HepG2 (cell line): ENCODE measurements around the gene CKB. TPM values are rescaled to one million over a fixed set of nuclear protein-coding genes. Genes with fewer than 3 reads are reported as not detected.

Experiments used
- ATAC-seq: fragments of 200-7000 bp; cut with Tn5 transposase; 3 replicates; pipeline ENCODE4 v1.9.1; 2020; ENCODE audit warnings: mild to moderate bottlenecking, moderate library complexity
- BruUV-seq: library from RNA; stranded (reverse); fragments of 400-500 nt; replicated peaks from 2 replicates; lab custom pipeline; 2021; lab: Mats Ljungman, UMichigan
- CTCF ChIA-PET: fragments of 300-600 bp; formaldehyde crosslinking; extraction: SDS; loops from one replicate; lab custom pipeline; 2021; ENCODE audit warnings: low total read pairs, inconsistent platforms, low intra/inter-chr PET ratio; lab: Yijun Ruan, JAX
- POLR2A ChIA-PET: fragments of 350-600 bp; sonication (Branson Sonifier 250); formaldehyde crosslinking; loops from one replicate; lab custom pipeline; 2020; ENCODE audit warnings: antibody characterized with exemption, inconsistent platforms; lab: Yijun Ruan, JAX
- DNase-seq: peaks from one replicate; pipeline ENCODE4 v3.0.0-alpha.2; 2015; ENCODE audit warnings: low spot score
- FAIRE-seq: peaks from 3 replicates; lab custom pipeline; 2011; peaks lifted over from hg19 to GRCh38; lab: Jason Lieb, UNC
- H2AFZ ChIP-seq: one replicate; pipeline ENCODE4 v1.6.1; 2011; ENCODE audit warnings: low read length, inconsistent platforms
- H3K27ac ChIP-seq: fragments of 300-600 bp; 3 replicates; pipeline ENCODE4 v1.8.0; 2011; ENCODE audit warnings: mixed run types, mild to moderate bottlenecking, mixed read lengths, low read length, inconsistent platforms; ENCODE audit not compliant: insufficient read depth; ENCODE audit errors: extremely low read length
- H3K27me3 ChIP-seq, 2 experiments: fragments of 200-600 bp in 1 of 2; 2 replicates in 1 of 2; 3 replicates in 1 of 2; pipeline versions ENCODE4 v1.6.0 to v1.8.0; 2011; ENCODE audit warnings: low read length in 2 of 2, mild to moderate bottlenecking in 2 of 2, moderate library complexity in 2 of 2, inconsistent platforms in 1 of 2; ENCODE audit not compliant: insufficient read depth in 2 of 2, control insufficient read depth in 1 of 2
- H3K36me3 ChIP-seq, 2 experiments: fragments of 200-600 bp in 1 of 2; replicated peaks in 1 of 2; 2 replicates in 1 of 2; 3 replicates in 1 of 2; pipeline versions ENCODE4 v1.5.1 to v1.8.0; 2011; ENCODE audit warnings: low read length in 2 of 2, inconsistent platforms in 1 of 2; ENCODE audit not compliant: insufficient read depth in 2 of 2, control insufficient read depth in 1 of 2
- H3K4me1 ChIP-seq: 2 replicates; pipeline ENCODE4 v1.5.1; 2012; ENCODE audit warnings: low read length, inconsistent platforms; ENCODE audit not compliant: insufficient read depth
- H3K4me2 ChIP-seq: 2 replicates; pipeline ENCODE4 v1.6.0; 2011; ENCODE audit warnings: low read depth, low read length, inconsistent platforms
- H3K4me3 ChIP-seq, 3 experiments: fragments of 200-600 bp in 1 of 3; sonication (generic), shearing (Covaris generic) in 1 of 3; replicated peaks in 1 of 3; 2 replicates each; pipeline ENCODE4 v1.5.1; 2011 to 2016; ENCODE audit warnings: low read length in 3 of 3, inconsistent platforms in 2 of 3, low read depth in 2 of 3, mild to moderate bottlenecking in 2 of 3, control low read depth in 1 of 3, mixed read lengths in 1 of 3; ENCODE audit not compliant: insufficient read depth in 1 of 3
- H3K79me2 ChIP-seq: one replicate; pipeline ENCODE4 v1.6.1; 2011; ENCODE audit warnings: low read length, inconsistent platforms; ENCODE audit not compliant: insufficient read depth
- H3K9ac ChIP-seq: 2 replicates; pipeline ENCODE4 v1.6.0; 2011; ENCODE audit warnings: mild to moderate bottlenecking, low read depth, low read length, inconsistent platforms; ENCODE audit not compliant: insufficient read depth
- H3K9me3 ChIP-seq: 2 replicates; pipeline ENCODE4 v1.5.1; 2012; ENCODE audit warnings: mild to moderate bottlenecking, low read length
- H4K20me1 ChIP-seq: 2 replicates; pipeline ENCODE4 v1.6.0; 2011; ENCODE audit warnings: inconsistent platforms, mild to moderate bottlenecking, low read length, moderate library complexity; ENCODE audit not compliant: insufficient read depth
- ETS1 ChIP-seq: sonication (generic); formaldehyde crosslinking; IDR thresholded peaks from 2 replicates; pipeline ENCODE4 v1.4.0; 2020; ENCODE audit warnings: missing genetic modification reagents
- GZF1 ChIP-seq: sonication (generic); formaldehyde crosslinking; IDR thresholded peaks from 2 replicates; pipeline ENCODE4 v1.5.1; 2020; ENCODE audit warnings: mild to moderate bottlenecking, missing genetic modification reagents
- KMT2B ChIP-seq: IDR thresholded peaks from 2 replicates; pipeline ENCODE4 v1.6.1; 2016; ENCODE audit warnings: missing genetic modification reagents, missing compliant biosample characterization
- NR2F2 ChIP-seq: IDR thresholded peaks from 2 replicates; pipeline ENCODE4 v1.6.1; 2012; ENCODE audit warnings: low read depth, inconsistent platforms, borderline replicate concordance
- POGZ ChIP-seq: sonication (generic); formaldehyde crosslinking; IDR thresholded peaks from 2 replicates; pipeline ENCODE4 v1.4.0; 2020; ENCODE audit warnings: mild to moderate bottlenecking, missing genetic modification reagents
- SAP130 ChIP-seq: IDR thresholded peaks from 2 replicates; pipeline ENCODE4 v1.6.1; 2016; ENCODE audit warnings: low read depth
- SPEN ChIP-seq: sonication (generic); formaldehyde crosslinking; IDR thresholded peaks from 2 replicates; pipeline ENCODE4 v1.5.1; 2020; ENCODE audit warnings: low read depth, mild to moderate bottlenecking, missing genetic modification reagents
- SRSF4 ChIP-seq: fragments of 200-400 bp; formaldehyde crosslinking; IDR thresholded peaks from one replicate; pipeline ENCODE4 v1.6.1; 2018; ENCODE audit warnings: mild to moderate bottlenecking, low read depth, low read length, moderate library complexity; ENCODE audit not compliant: poor library complexity, severe bottlenecking
- TAF1 ChIP-seq: sonication (generic); formaldehyde crosslinking; IDR thresholded peaks from 2 replicates; pipeline ENCODE4 v1.4.0; 2020; ENCODE audit warnings: missing genetic modification reagents
- THAP8 ChIP-seq: sonication (generic); formaldehyde crosslinking; IDR thresholded peaks from 2 replicates; pipeline ENCODE4 v1.5.1; 2020; ENCODE audit warnings: missing genetic modification reagents, mild to moderate bottlenecking, borderline replicate concordance
- ZBTB34 ChIP-seq: sonication (generic); formaldehyde crosslinking; IDR thresholded peaks from 2 replicates; pipeline ENCODE4 v1.8.0; 2022; ENCODE audit warnings: mild to moderate bottlenecking, missing genetic modification reagents
- ZBTB7B ChIP-seq: sonication (generic); formaldehyde crosslinking; IDR thresholded peaks from 2 replicates; pipeline ENCODE4 v1.4.0; 2020; ENCODE audit warnings: missing genetic modification reagents
- ZGPAT ChIP-seq: IDR thresholded peaks from 2 replicates; pipeline ENCODE4 v1.6.1; 2016; ENCODE audit warnings: mild to moderate bottlenecking
- ZNF331 ChIP-seq: sonication (generic); formaldehyde crosslinking; IDR thresholded peaks from 2 replicates; pipeline ENCODE4 v1.4.0; 2020; ENCODE audit warnings: missing genetic modification reagents
- ZNF691 ChIP-seq: sonication (generic); formaldehyde crosslinking; IDR thresholded peaks from 2 replicates; pipeline ENCODE4 v1.4.0; 2020; ENCODE audit warnings: missing genetic modification reagents, low read depth, mild to moderate bottlenecking, borderline replicate concordance
- ZNF7 ChIP-seq: IDR thresholded peaks from 2 replicates; pipeline ENCODE4 v1.6.1; 2016; ENCODE audit warnings: missing biosample characterization, missing genetic modification reagents
- WGBS: methylation state at CpG from one replicate; pipeline ENCODE4 v1.1.6; 2017; ENCODE audit warnings: low lambda C conversion rate; 5-methylcytosine and 5-hydroxymethylcytosine counted together
- in situ Hi-C: cut with HindIII; loops from 2 replicates; pipeline ENCODE4 v1.10.0; 2017; ENCODE audit warnings: low pct_unique_long_range_greater_than_20kb; ENCODE audit not compliant: extremely low pct_ligation_motif_present
- intact Hi-C: fragments of 100-400 bp; cut with micrococcal nuclease; formaldehyde crosslinking; loops from one replicate; pipeline ENCODE4 v1.10.0; 2022; ENCODE audit not compliant: unreplicated experiment
- polyA plus RNA-seq, 8 experiments: library from polyadenylated mRNA; depleted of rRNA in 3 of 8; stranded (reverse) in 7 of 8; unstranded in 1 of 8; fragments of >200 nt; fragmentation: Illumina TruSeq in 4 of 8; extraction: Trizol in 4 of 8; gene quantifications; 2 replicates each; pipeline versions ENCODE4 v1.2.1 to v1.2.3, GENCODE V29; 2011 to 2016; ENCODE audit warnings: low read depth in 4 of 8, missing spikeins in 1 of 8, mixed read lengths in 1 of 8; ENCODE audit not compliant: insufficient read depth in 1 of 8
- total RNA-seq, 5 experiments: library from RNA; depleted of rRNA; stranded (reverse); fragments of >200 nt; fragmentation: Illumina TruSeq; extraction: Trizol; gene quantifications; 2 replicates each; pipeline ENCODE4 v1.2.3, GENCODE V29; 2016; ENCODE audit warnings: low read depth in 1 of 5
- TF ChIP-seq, protein P1 (sequence below): IDR thresholded peaks from 2 replicates; pipeline ENCODE4 v1.6.1; 2016; ENCODE audit warnings: low read depth, borderline replicate concordance
- TF ChIP-seq, protein P2 (sequence below): IDR thresholded peaks from 2 replicates; pipeline ENCODE4 v1.6.1; 2012; ENCODE audit warnings: inconsistent platforms

Gene CKB
- total and polyA plus RNA-seq, 2 of the 13 experiments (the other 11 are each of a cell fraction or from before 2014, with no cell fraction given) = 82.3 to 217 TPM

DNA sequence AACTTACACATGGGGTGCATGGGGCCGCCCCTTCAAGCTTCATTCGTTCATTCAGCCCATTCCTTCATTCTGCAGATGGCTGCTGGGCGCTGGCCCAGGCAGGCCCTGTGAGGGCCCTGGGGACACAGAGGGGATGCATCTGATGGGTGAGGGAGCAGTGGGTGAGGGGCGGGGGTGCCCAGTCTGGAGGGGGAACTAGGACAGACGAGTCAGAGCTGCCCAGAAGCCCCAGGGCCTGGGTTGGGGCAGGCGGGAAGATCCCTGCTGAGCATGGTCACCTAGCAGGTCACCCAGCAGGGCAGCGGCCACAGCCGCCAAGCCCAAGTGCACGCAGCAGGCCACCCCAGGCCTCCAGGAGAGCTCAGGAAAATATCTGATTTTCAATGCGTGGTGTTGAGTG lies 20.5 kb upstream of the CKB start:
- in situ Hi-C loops = no loop called here
- H3K27ac ChIP-seq = no peak overlapping the region
- no peaks in the 10 kb centered on the region for H3K36me3 ChIP-seq
- H3K79me2 ChIP-seq = no peaks in the 10 kb centered on the region
- H2AFZ ChIP-seq = no peak overlapping the region
- H3K4me1 ChIP-seq = peaks cover 40% of the 10 kb centered on the region
- H4K20me1 ChIP-seq = no peaks in the 10 kb centered on the region
- DNase-seq = no peak
- peaks cover 2 to 19% of the 10 kb centered on the region in 2 experiments; a peak in 2 of 5 replicates for H3K27me3 ChIP-seq
- peak overlapping the region; percentile 58 for H3K4me2 ChIP-seq
- peak overlapping the region in 2 of 3 experiments; percentile 7 to 49; a peak in 2 of 6 replicates for H3K4me3 ChIP-seq
- peak overlapping the region; percentile 37 for H3K9ac ChIP-seq
- CTCF ChIA-PET = interaction anchor here (1.0 to 1.4 kb wide), 2 partner anchors 25 to 43 kb away, joined by 3 read pairs; no protein-coding TSS in a partner anchor
- intact Hi-C loops = loop anchor here (2.0 kb wide), 1 partner anchor 18 kb away; no protein-coding TSS in a partner anchor
- 89% methylated on average over 3 of the region's 10 CpGs for WGBS
- FAIRE-seq = no peak
- POLR2A ChIA-PET = interaction anchor here (1.1 to 6.9 kb wide), 3 partner anchors 14 to 21 kb away, joined by 3 to 37 read pairs (median 4); partner anchors contain the start of genes CKB and TRMT61A
- BruUV-seq = no TSS peak
- ATAC-seq = no peak
- no peaks in the 10 kb centered on the region for H3K9me3 ChIP-seq
- no peak for TF ChIP-seq ZBTB34
- no peak for TF ChIP-seq ZBTB7B (CRISPR knock-in tag)
- TF ChIP-seq GZF1 (CRISPR knock-in tag) = 0 out of 2 replicates have a peak, but pooled peaks have one; percentile 25
- no peak for TF ChIP-seq THAP8 (CRISPR knock-in tag)
- no peak for TF ChIP-seq ETS1
- TF ChIP-seq ZGPAT (CRISPR knock-in tag) = 0 out of 2 replicates have a peak, but pooled peaks have one; percentile 3
- no peak for TF ChIP-seq ZNF331 (CRISPR knock-in tag)
- no peak for TF ChIP-seq KMT2B (CRISPR knock-in tag)
- TF ChIP-seq SAP130 (CRISPR knock-in tag) = no peak
- TF ChIP-seq POGZ (CRISPR knock-in tag) = no peak
- TF ChIP-seq, protein P1, sequence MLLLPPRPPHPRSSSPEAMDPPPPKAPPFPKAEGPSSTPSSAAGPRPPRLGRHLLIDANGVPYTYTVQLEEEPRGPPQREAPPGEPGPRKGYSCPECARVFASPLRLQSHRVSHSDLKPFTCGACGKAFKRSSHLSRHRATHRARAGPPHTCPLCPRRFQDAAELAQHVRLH = no peak
- no peak for TF ChIP-seq SPEN (CRISPR knock-in tag)
- TF ChIP-seq, protein P2, sequence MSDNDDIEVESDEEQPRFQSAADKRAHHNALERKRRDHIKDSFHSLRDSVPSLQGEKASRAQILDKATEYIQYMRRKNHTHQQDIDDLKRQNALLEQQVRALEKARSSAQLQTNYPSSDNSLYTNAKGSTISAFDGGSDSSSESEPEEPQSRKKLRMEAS = no peak
- no peak for TF ChIP-seq NR2F2
- TF ChIP-seq SRSF4 = no peak
- TF ChIP-seq TAF1 (CRISPR knock-in tag) = no peak
- no peak for TF ChIP-seq ZNF691 (CRISPR knock-in tag)
- TF ChIP-seq ZNF7 (CRISPR knock-in tag) = peak; percentile 97
